GM21576 (cell line): ENCODE measurements around the gene MYO7B.

Source experiments
- ATAC-seq: cut with Tn5 transposase; IDR thresholded peaks from one replicate; pipeline ENCODE4 v1.9.1; 2021; ENCODE audit warnings: mild to moderate bottlenecking, moderate library complexity; ENCODE audit not compliant: unreplicated experiment

MYO7B gene

GRCh38 chr2:127607399-127607908 lies 72.0 kb downstream of the MYO7B start:
- ATAC-seq, result no peak

GRCh38 chr2:127608061-127609030 lies 72.9 kb downstream of the MYO7B start:
- ATAC-seq, result no peak

- ATAC-seq, result no peak
Measured at GRCh38 chr2:127609031-127609751, 73.7 kb downstream of the MYO7B start.

- no peak for ATAC-seq
Measured at GRCh38 chr2:127609818-127610217, 74.3 kb downstream of the MYO7B start.

- no peak for ATAC-seq
Measured at GRCh38 chr2:127610561-127610960, 75.1 kb downstream of the MYO7B start.

GRCh38 chr2:127611076-127611925 lies 75.8 kb downstream of the MYO7B start:
- ATAC-seq, result no peak

- ATAC-seq, result no peak
Measured at GRCh38 chr2:127612111-127612822, 76.8 kb downstream of the MYO7B start.

GRCh38 chr2:127614246-127614645 lies 78.8 kb downstream of the MYO7B start:
- no peak for ATAC-seq

GRCh38 chr2:127614731-127615130 lies 79.2 kb downstream of the MYO7B start:
- ATAC-seq, result no peak

GRCh38 chr2:127615511-127616166 lies 80.2 kb downstream of the MYO7B start:
- ATAC-seq, result no peak

GRCh38 chr2:127618551-127619202 lies 83.2 kb downstream of the MYO7B start:
- no peak for ATAC-seq

- ATAC-seq, result no peak
Measured at GRCh38 chr2:127619203-127619590, 83.7 kb downstream of the MYO7B start.

GRCh38 chr2:127619877-127620705 lies 84.6 kb downstream of the MYO7B start:
- ATAC-seq, result no peak

- ATAC-seq, result no peak
Measured at GRCh38 chr2:127620866-127621265, 85.4 kb downstream of the MYO7B start.

GRCh38 chr2:127621981-127622431 lies 86.5 kb downstream of the MYO7B start:
- ATAC-seq, result no peak

- no peak for ATAC-seq
Measured at GRCh38 chr2:127622561-127623387, 87.3 kb downstream of the MYO7B start.
